Measurements from ENCODE around the gene EYS.

EYS gene

DNA sequence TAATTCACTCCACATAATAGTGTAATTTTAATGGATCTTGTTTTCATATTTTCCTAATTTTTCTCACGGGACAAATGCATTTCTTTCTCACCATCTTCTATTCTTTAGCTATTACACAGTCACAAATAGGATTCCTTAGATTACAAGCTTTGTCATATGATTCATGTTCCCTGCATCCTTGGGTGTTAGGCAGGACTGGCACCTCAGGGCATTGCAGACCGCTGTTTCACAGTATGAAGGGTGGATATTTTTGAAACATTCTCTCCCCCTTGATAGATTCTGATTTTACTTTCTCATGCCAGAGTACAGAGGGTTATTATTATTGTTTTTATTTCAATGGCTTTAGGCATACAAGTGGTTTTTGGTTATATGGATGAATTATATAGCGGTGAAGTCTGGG, 1469.0 kb downstream of the EYS start:
- ChIA-PET POLR2A (no interaction called here), CTCF (no interaction called here)
- TF ChIP-seq, protein P1, sequence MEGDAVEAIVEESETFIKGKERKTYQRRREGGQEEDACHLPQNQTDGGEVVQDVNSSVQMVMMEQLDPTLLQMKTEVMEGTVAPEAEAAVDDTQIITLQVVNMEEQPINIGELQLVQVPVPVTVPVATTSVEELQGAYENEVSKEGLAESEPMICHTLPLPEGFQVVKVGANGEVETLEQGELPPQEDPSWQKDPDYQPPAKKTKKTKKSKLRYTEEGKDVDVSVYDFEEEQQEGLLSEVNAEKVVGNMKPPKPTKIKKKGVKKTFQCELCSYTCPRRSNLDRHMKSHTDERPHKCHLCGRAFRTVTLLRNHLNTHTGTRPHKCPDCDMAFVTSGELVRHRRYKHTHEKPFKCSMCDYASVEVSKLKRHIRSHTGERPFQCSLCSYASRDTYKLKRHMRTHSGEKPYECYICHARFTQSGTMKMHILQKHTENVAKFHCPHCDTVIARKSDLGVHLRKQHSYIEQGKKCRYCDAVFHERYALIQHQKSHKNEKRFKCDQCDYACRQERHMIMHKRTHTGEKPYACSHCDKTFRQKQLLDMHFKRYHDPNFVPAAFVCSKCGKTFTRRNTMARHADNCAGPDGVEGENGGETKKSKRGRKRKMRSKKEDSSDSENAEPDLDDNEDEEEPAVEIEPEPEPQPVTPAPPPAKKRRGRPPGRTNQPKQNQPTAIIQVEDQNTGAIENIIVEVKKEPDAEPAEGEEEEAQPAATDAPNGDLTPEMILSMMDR (IDR thresholded peaks at IDR 0.05; ENCODE audit: control extremely low read depth, extremely low read depth, low read depth, missing control alignments), result no peak
- no peak for DNase-seq (ENCODE audit: extremely low spot score)

DNA sequence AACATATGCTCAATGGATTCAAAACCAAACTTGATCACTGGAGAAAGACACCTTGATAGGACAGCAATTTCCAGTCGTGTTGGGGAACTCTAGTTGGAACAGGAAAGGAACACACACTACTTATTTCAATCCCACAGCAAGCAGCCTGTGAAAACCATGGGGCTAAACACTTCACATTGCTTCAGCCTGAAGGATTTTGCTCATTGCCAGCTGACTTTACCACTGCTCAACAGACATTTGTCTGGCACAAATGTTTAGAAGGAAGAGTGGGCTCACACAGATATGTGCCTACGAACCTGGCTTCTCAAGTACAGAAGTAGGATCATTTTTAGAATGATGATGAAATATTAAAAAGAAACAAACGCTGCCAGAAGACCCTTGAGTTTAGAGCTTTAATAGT, 1473.3 kb downstream of the EYS start:
- CTCF ChIA-PET, result no interaction called here
- no peak for DNase-seq (ENCODE audit: extremely low spot score)

DNA sequence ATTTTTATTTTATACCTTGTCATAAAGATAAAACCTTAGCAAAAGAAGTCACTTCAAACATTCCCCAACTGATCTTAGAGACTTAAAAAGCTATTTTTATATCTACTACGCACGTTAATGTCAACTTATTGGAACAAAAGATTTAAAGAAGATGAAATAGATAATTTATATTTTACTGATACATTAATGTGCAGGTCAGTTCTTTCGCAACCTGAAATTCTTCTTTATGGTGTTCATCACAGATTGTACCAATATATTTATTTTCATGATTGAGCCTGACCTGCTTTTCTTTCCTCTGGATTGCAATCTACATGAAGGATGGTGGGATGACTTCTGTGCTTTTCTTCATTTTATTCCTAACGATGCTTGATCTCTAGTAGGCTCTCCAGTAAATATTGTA, 1475.1 kb downstream of the EYS start:
- ChIA-PET CTCF (no interaction called here), POLR2A (no interaction called here)
- DNase-seq (ENCODE audit: extremely low spot score), result no peak
- TF ChIP-seq, protein P1 (IDR thresholded peaks at IDR 0.05; ENCODE audit: control extremely low read depth, extremely low read depth, low read depth, missing control alignments), result no peak

More for the DNA sequence above, 1473.3 kb downstream of the EYS start:
- TF ChIP-seq, protein P1 (IDR thresholded peaks at IDR 0.05; ENCODE audit: control extremely low read depth, extremely low read depth, low read depth, missing control alignments), result no peak
- POLR2A ChIA-PET, result no interaction called here

DNA sequence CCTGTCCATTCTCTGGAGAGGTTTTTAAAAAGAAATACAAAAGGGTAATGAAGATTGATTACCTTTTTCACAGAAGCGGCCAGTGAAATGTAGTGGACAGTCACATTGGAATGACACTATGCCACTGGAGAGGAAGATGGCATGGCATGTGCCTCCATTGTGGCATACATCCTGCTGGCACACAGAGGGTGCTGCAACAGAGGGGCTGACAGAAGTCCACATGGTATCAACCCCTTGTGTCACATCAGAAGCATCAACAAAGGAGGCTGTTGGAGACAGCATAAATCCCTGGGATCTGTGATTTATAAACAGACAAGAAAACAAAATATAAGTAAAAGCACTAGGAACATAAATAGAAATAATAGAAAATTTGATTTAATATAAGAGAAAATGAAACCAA, 1476.5 kb downstream of the EYS start:
- ChIA-PET POLR2A (no interaction called here), CTCF (no interaction called here)
- TF ChIP-seq, protein P1 (IDR thresholded peaks at IDR 0.05; ENCODE audit: control extremely low read depth, extremely low read depth, low read depth, missing control alignments), result no peak
- DNase-seq (ENCODE audit: extremely low spot score), result no peak

DNA sequence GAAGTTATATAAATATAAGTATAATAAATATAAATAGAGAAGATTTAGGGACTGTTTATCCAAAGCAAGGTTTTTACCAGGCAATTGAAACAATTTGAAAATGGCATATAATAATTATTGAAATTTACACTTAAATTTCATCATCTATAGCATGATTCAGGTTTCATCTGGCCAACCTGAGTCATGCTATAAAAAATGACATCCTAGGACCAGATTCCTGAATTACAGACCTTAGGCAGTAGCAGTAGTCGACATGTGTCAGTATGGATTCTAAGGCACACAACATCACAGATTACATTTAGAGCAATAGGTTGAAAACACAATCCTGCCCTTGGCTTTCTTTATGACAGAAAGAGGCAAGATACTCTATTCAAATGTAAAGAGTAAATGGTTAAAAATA, 1479.2 kb downstream of the EYS start:
- ChIA-PET POLR2A (no interaction called here), CTCF (no interaction called here)
- DNase-seq (ENCODE audit: extremely low spot score), result no peak
- TF ChIP-seq, protein P1 (IDR thresholded peaks at IDR 0.05; ENCODE audit: control extremely low read depth, extremely low read depth, low read depth, missing control alignments), result no peak

DNA sequence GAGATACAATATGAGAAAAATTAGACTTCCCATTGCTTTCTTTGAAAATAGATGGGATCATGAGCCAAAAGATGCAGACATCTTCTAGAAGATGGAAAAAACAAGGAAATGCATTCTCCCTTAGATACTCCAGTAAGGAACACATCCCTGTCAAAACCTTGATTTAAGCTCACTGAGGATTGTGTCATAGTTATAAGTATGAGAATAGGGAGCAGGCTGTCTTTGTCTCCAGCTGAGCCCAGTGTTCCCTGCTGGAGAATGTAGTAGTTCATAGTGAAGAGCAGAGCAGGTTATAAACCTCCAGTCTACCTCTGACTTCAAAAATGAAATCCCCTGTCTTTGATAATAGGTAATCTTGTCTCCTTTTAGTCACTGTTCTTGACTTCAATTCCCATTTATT, 1481.5 kb downstream of the EYS start:
- DNase-seq (ENCODE audit: extremely low spot score), result no peak
- ChIA-PET CTCF (no interaction called here), POLR2A (no interaction called here)
- TF ChIP-seq, protein P1 (IDR thresholded peaks at IDR 0.05; ENCODE audit: control extremely low read depth, extremely low read depth, low read depth, missing control alignments), result no peak

DNA sequence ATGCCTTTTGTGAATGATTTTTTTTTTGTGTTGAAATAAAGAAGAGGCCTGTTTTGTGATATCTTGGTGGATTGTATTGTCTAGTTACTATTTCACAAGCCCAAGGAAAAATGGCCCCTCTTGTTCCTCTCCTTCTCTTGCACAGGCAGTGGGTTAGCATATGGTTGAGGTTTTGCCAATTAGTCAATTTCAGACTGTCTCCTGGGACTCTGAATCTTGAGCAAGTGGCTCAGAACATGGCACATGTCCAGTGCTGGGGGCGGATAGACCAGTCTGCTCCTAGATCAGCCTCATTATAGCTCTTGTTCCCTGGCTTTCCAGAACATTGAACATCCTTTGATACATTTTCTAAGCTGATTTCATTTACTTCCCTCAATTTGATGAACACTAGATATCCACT, 1482.2 kb downstream of the EYS start:
- ChIA-PET POLR2A (no interaction called here), CTCF (no interaction called here)
- no peak for DNase-seq (ENCODE audit: extremely low spot score)
- TF ChIP-seq, protein P1 (IDR thresholded peaks at IDR 0.05; ENCODE audit: control extremely low read depth, extremely low read depth, low read depth, missing control alignments), result no peak

Data from GM10248 (cell line).